ENCODE results near the gene FRMD1. TPM values are rescaled to one million over a fixed set of nuclear protein-coding genes. Genes with fewer than 3 reads are reported as not detected.

The FRMD1 gene
- total RNA-seq, 4 donors from 2014 or later, result 1.0 TPM; not detected in 3

DNA sequence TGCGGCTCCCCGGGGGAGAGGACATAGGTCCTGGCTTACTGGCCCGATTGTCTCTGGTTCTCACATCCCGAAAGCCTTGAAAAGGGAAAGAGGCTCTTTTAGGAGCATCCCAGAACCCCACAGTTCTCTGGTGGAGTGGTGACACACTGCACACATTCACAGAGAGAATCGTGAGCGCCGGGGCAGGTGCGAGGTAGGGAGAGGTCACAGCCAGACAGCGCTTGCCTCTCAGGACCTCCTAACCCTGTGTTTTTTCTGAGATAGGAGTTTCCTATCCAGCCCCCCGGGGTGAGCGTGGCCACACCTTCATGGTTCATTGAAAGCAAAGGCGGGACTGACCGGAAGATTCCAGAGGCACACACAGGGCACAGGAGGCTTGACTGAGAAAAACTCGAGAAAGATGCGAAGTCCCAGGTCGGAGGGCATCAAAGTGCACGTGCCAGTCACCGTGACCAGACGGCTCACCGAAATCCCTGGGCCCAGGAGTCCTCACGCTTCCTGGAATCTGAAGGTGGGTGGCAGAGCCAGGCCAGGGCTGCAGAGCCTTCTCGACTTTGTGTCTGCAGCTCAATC, 46.5 kb upstream of the FRMD1 start:
- peak; percentile 6 for DNase-seq
- Histone ChIP-seq H3K27ac (no peak overlapping the region), H3K27me3 (no peaks in the 10 kb centered on the region), H3K4me3 (no peak overlapping the region), H3K4me1 (no peaks in the 10 kb centered on the region), H3K9me3 (no peaks in the 10 kb centered on the region), H3K36me3 (no peaks in the 10 kb centered on the region)
- intact Hi-C loops (cut with DNase I; ENCODE audit: low total_unique reads), result no loop called here
- TF ChIP-seq, protein P1, sequence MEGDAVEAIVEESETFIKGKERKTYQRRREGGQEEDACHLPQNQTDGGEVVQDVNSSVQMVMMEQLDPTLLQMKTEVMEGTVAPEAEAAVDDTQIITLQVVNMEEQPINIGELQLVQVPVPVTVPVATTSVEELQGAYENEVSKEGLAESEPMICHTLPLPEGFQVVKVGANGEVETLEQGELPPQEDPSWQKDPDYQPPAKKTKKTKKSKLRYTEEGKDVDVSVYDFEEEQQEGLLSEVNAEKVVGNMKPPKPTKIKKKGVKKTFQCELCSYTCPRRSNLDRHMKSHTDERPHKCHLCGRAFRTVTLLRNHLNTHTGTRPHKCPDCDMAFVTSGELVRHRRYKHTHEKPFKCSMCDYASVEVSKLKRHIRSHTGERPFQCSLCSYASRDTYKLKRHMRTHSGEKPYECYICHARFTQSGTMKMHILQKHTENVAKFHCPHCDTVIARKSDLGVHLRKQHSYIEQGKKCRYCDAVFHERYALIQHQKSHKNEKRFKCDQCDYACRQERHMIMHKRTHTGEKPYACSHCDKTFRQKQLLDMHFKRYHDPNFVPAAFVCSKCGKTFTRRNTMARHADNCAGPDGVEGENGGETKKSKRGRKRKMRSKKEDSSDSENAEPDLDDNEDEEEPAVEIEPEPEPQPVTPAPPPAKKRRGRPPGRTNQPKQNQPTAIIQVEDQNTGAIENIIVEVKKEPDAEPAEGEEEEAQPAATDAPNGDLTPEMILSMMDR (IDR thresholded peaks at IDR 0.05), result no peak
- TF ChIP-seq POLR2A (IDR thresholded peaks at IDR 0.05), result no peak

DNA sequence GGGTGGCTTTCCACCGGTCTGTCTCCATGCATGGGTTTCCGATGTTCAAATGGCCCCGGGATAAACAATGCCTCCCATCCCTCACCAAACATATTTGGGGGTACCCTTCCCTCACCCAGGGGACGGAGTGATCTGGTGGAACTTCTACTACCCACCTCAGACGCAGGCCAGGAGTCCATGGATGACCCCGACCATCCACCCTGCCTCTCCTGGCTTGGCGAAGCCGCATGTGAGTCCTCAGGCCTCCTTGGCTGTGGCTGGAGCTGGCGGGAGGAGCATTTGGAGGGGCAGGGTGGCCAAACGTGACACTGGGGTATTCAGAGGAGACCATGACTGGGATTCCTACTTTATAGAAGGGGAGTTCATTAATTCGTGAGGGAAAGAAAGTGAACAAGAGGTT, 45.9 kb upstream of the FRMD1 start:
- Histone ChIP-seq H3K4me1 (no peaks in the 10 kb centered on the region), H3K27ac (no peak overlapping the region), H3K4me3 (no peak overlapping the region), H3K9me3 (no peaks in the 10 kb centered on the region), H3K27me3 (no peaks in the 10 kb centered on the region), H3K36me3 (no peaks in the 10 kb centered on the region)
- TF ChIP-seq, protein P1 (IDR thresholded peaks at IDR 0.05), result no peak
- no peak for TF ChIP-seq POLR2A (IDR thresholded peaks at IDR 0.05)
- intact Hi-C loops (cut with DNase I; ENCODE audit: low total_unique reads), result no loop called here
- DNase-seq, result peak; percentile 4 to 7

GRCh38 chr6:168124158-168124557, 45.1 kb upstream of the FRMD1 start:
- intact Hi-C loops (cut with DNase I; ENCODE audit: low total_unique reads), result no loop called here
- H3K27ac ChIP-seq, result no peak overlapping the region
- no peaks in the 10 kb centered on the region for H3K36me3 ChIP-seq
- no peaks in the 10 kb centered on the region for H3K9me3 ChIP-seq
- no peak for TF ChIP-seq POLR2A (IDR thresholded peaks at IDR 0.05)
- TF ChIP-seq, protein P1 (IDR thresholded peaks at IDR 0.05), result no peak
- no peak overlapping the region for H3K4me3 ChIP-seq
- DNase-seq, result no peak
- no peaks in the 10 kb centered on the region for H3K4me1 ChIP-seq
- H3K27me3 ChIP-seq, result no peaks in the 10 kb centered on the region

- Histone ChIP-seq H3K4me1 (no peaks in the 10 kb centered on the region), H3K27me3 (no peaks in the 10 kb centered on the region), H3K4me3 (no peak overlapping the region), H3K36me3 (no peaks in the 10 kb centered on the region), H3K27ac (no peak overlapping the region), H3K9me3 (no peaks in the 10 kb centered on the region)
- no peak for TF ChIP-seq POLR2A (IDR thresholded peaks at IDR 0.05)
- TF ChIP-seq, protein P1 (IDR thresholded peaks at IDR 0.05), result no peak
- DNase-seq, result peak; percentile 4
- intact Hi-C loops (cut with DNase I; ENCODE audit: low total_unique reads), result no loop called here
These were observed 44.3 kb upstream of the FRMD1 start for GRCh38 chr6:168123165-168123911.

DNA sequence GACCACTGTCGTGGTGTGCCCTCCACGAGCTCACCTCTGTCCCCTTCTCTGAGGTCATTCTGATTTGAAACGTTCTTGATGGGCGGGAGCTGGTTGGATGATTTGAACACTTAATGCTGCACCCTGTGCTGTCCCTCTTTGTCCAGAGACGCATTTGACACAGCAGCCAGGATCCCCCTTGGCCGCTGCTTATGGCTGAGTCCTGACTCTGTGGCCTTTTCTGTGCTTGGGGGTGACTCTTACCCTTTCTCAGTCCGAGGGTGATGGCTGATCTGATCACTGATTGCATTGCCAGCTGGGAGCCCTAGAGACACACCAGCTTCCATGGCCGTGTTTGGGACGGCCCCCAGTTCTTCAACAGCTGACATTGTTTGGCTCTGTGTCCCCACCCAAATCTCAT, 43.5 kb upstream of the FRMD1 start:
- H3K4me1 ChIP-seq, result no peaks in the 10 kb centered on the region
- H3K4me3 ChIP-seq, result no peak overlapping the region
- TF ChIP-seq POLR2A (IDR thresholded peaks at IDR 0.05), result no peak
- TF ChIP-seq, protein P1 (IDR thresholded peaks at IDR 0.05), result no peak
- intact Hi-C loops (cut with DNase I; ENCODE audit: low total_unique reads), result no loop called here
- no peaks in the 10 kb centered on the region for H3K9me3 ChIP-seq
- DNase-seq, result no peak
- no peak overlapping the region for H3K27ac ChIP-seq
- no peaks in the 10 kb centered on the region for H3K36me3 ChIP-seq
- no peaks in the 10 kb centered on the region for H3K27me3 ChIP-seq
